D721Med (cell line): Measurements from ENCODE around the gene HDAC11.

ENCODE experiments used
- DNase-seq: peaks from one replicate; pipeline ENCODE4 v3.0.0; 2011; ENCODE audit warnings: low spot score; ENCODE audit not compliant: insufficient read length
- FAIRE-seq: peaks from 2 replicates; lab custom pipeline; 2011; peaks lifted over from hg19 to GRCh38; lab: Jason Lieb, UNC
- CTCF ChIP-seq: IDR thresholded peaks from 2 replicates; pipeline ENCODE4 v1.5.1; 2012; ENCODE audit warnings: mild to moderate bottlenecking, control low read depth; ENCODE audit not compliant: insufficient read depth; ENCODE audit errors: missing control alignments

Gene HDAC11

GRCh38 chr3:13545952-13546454 lies 65.9 kb downstream of the HDAC11 start:
- FAIRE-seq: no peak
- DNase-seq: no peak
- TF ChIP-seq CTCF: no peak

- DNase-seq (no peak), FAIRE-seq (no peak)
- TF ChIP-seq CTCF: no peak
Measured at GRCh38 chr3:13546667-13547171, 66.6 kb downstream of the HDAC11 start.

GRCh38 chr3:13547591-13548371 lies 67.7 kb downstream of the HDAC11 start:
- DNase-seq (no peak), FAIRE-seq (no peak)
- no peak for TF ChIP-seq CTCF

- TF ChIP-seq CTCF: no peak
- DNase-seq: peak; percentile 57
- FAIRE-seq: no peak
Measured at GRCh38 chr3:13548696-13549622, 68.9 kb downstream of the HDAC11 start, which contains the start of gene FBLN2. Gene FBLN2, plus strand, starts transcription at chr3:13549125. Its CDS starts 21,231 bp downstream, at chr3:13570356.

GRCh38 chr3:13549623-13550422 lies 69.7 kb downstream of the HDAC11 start:
- DNase-seq (no peak), FAIRE-seq (no peak)
- no peak for TF ChIP-seq CTCF

- FAIRE-seq: no peak
- DNase-seq: no peak
- no peak for TF ChIP-seq CTCF
Measured at GRCh38 chr3:13550423-13550690, 70.3 kb downstream of the HDAC11 start.
